Measurements from ENCODE around the gene GPRASP1. TPM values are rescaled to one million over a fixed set of nuclear protein-coding genes. Genes with fewer than 3 reads are reported as not detected.

Gene GPRASP1
- total RNA-seq (2021; ENCODE audit: unreplicated experiment) (1.1 TPM), Bru-seq, nascent RNA (percentile 56 among the genes with signal in this experiment), BruChase-seq, experiment 1, labeled RNA remaining after a 6-hour chase (percentile 73 among the genes with signal in this experiment), BruChase-seq, experiment 2, labeled RNA remaining after a 2-hour chase (percentile 86 among the genes with signal in this experiment)
- polyA plus RNA-seq (2012), result 0.22 and 0.30 TPM in 2 replicates
- long read RNA-seq, result 0 reads

DNA sequence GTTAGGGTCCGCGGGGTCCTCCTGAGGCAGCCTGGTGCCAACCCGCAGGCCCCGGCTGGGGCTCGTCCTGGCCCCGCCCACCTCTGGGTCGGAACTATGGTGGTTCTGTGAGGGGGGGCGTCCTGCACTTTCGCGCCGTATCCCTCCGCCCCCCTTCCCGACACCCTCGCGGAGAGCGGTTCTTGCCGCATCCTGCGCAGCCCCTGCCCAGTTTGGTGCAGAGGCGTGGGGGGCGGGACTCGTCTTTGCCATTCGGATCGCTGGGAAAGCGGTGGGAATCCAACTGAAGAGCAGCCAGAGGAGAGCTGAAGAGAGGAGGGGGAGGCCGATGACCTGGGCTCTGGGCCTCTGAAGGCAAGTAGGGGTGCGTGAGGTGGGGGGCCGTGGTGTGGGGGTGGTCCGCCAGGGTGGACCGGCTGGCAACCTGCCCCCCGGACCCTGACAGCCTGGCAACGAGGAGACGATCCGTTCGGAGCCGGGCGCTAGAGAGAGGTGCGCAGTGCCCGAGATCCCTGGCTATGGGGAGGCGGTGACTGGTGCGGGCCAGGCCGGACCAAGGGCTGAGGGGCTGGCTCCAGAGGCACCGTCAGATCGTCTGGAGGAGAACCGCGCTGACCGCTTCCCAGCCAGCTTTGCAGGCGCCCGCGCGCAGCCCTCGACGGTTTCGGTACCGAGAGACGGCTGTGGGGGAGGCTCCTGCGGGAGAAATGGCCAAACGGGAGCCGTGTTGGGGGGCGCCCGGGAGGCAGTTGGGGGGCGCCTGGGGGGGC is at the start of gene GPRASP1:
GPRASP1 (plus strand) TSS at position 242 of the 770 bp plus-strand sequence. CDS start 2,431 bp downstream, outside the sequence.
- Histone ChIP-seq H4K20me1 (ENCODE audit: insufficient read depth) (no peaks in the 10 kb centered on the region), H3K79me2 (ENCODE audit: insufficient read depth, low read length) (no peaks in the 10 kb centered on the region), H3K27ac (ENCODE audit: low read depth, low read length) (no peak within 1 kb of the TSS), H3K9ac (ENCODE audit: low read length) (no peak within 1 kb of the TSS), H3K4me1 (ENCODE audit: control insufficient read depth in 1 of 2, insufficient read depth in 2 of 2, low read length in 2 of 2) (no peaks in the 10 kb centered on the region), H3K4me2 (ENCODE audit: low read length) (no peak within 1 kb of the TSS), H3K9me2 (ENCODE audit: insufficient read depth) (no peaks in the 10 kb centered on the region), H3K36me3 (ENCODE audit: control insufficient read depth in 1 of 2, insufficient read depth in 2 of 2, low read length in 2 of 2) (no peaks in the 10 kb centered on the region), H3K4me3 (replicated peaks in 1 of 2; ENCODE audit: low read depth in 1 of 2, low read length in 2 of 2) (no peak within 1 kb of the TSS), H3K27me3 (ENCODE audit: insufficient read depth, low read length) (no peaks in the 10 kb centered on the region), H3K9me3 (ENCODE audit: control insufficient read depth in 1 of 2, insufficient read depth in 1 of 2, low read depth in 1 of 2, low read length in 2 of 2) (no peaks in the 10 kb centered on the region), H2AFZ (ENCODE audit: low read depth, low read length, poor library complexity, severe bottlenecking) (no peak within 1 kb of the TSS)
- ATAC-seq (no peak), DNase-seq (ENCODE audit: low read depth, low spot score) (no peak)
- RAD21 ChIA-PET (ENCODE audit: low non-redundant PET in 1 of 2, low total read pairs in 2 of 2, uncharacterized antibody in 2 of 2, unreplicated experiment in 2 of 2), result no interaction called here
- BruUV-seq (replicated peaks), result no TSS peak
- TF ChIP-seq, protein P1, sequence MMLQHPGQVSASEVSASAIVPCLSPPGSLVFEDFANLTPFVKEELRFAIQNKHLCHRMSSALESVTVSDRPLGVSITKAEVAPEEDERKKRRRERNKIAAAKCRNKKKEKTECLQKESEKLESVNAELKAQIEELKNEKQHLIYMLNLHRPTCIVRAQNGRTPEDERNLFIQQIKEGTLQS (IDR thresholded peaks at IDR 0.05), result no peak
- TF ChIP-seq SRF (IDR thresholded peaks at IDR 0.05; ENCODE audit: low read depth) (no peak), CEBPB (IDR thresholded peaks at IDR 0.05; ENCODE audit: low read depth) (no peak), ELF1 (IDR thresholded peaks at IDR 0.05; ENCODE audit: borderline replicate concordance, low read depth) (no peak), REST (IDR thresholded peaks at IDR 0.05; ENCODE audit: low read depth) (no peak), YY1 (IDR thresholded peaks at IDR 0.05; ENCODE audit: extremely low read depth, insufficient replicate concordance, low read depth, low read length) (no peak)
- POLR2A ChIA-PET, result no interaction called here
- intact Hi-C loops (cut with micrococcal nuclease), result no loop called here
- CTCF ChIA-PET, result no interaction called here

All from HCT116 (cell line).